ENCODE results near the gene DNM3.

- TF ChIP-seq CTCF (IDR thresholded peaks at IDR 0.05) (no peak), POLR2A (IDR thresholded peaks at IDR 0.05) (no peak)
These were observed 183.2 kb downstream of the DNM3 start for GRCh38 chr1:172024516-172024915.
